Right cardiac atrium (tissue), 5 donors: ENCODE measurements around the gene CNN2. TPM values are rescaled to one million over a fixed set of nuclear protein-coding genes. Genes with fewer than 3 reads are reported as not detected.
A peak's percentile ranks its signal among the peaks of the same experiment; 100 is the strongest.

Experiments used
- ATAC-seq, 2 donors: fragments of 200-7000 bp; cut with Tn5 transposase; one replicate each; pipeline versions ENCODE4 v1.8.0 to v1.9.1; 2020; ENCODE audit warnings: moderate library complexity in 2 of 2, mild to moderate bottlenecking in 1 of 2
- DNase-seq, 3 donors: peaks; one replicate each; pipeline ENCODE4 v3.0.0-alpha.2; 2020
- H3K27ac ChIP-seq: one replicate; pipeline ENCODE4 v1.5.1; 2013; ENCODE audit warnings: mild to moderate bottlenecking, low read length, control low read depth, moderate library complexity
- H3K27me3 ChIP-seq: one replicate; pipeline ENCODE4 v1.6.1; 2013; ENCODE audit not compliant: control insufficient read depth, insufficient read depth
- H3K4me1 ChIP-seq: one replicate; pipeline ENCODE4 v1.6.1; 2013; ENCODE audit warnings: low read length; ENCODE audit not compliant: control insufficient read depth, insufficient read depth
- H3K4me3 ChIP-seq: one replicate; pipeline ENCODE4 v1.5.1; 2013; ENCODE audit warnings: low read length, control low read depth
- H3K9me3 ChIP-seq: one replicate; pipeline ENCODE4 v1.6.1; 2013; ENCODE audit warnings: low read length; ENCODE audit not compliant: control insufficient read depth
- WGBS: extraction: QIAGEN DNeasy Blood & Tissue Kit; methylation state at CpG from one replicate; pipeline ENCODE4 v1.1.7; 2013; 5-methylcytosine and 5-hydroxymethylcytosine counted together
- intact Hi-C, 4 donors: fragments of 100-400 bp; cut with DNase I; formaldehyde crosslinking; loops; one replicate each; pipeline versions ENCODE4 v1.11.0 to v1.14.0; 2022 to 2023
- polyA plus RNA-seq: library from polyadenylated mRNA; stranded (reverse); fragments of 200-250 nt; gene quantifications from one replicate; pipeline ENCODE4 v1.2.3, GENCODE V29; 2013
- total RNA-seq, 4 donors: library from RNA; stranded (reverse); fragmentation: NEBNext Ultra II Directional; extraction: Animal tissue kit (Norgen Biotek cat#: 25700); gene quantifications; one replicate each; pipeline ENCODE4 v1.2.1, GENCODE V29; 2021
- donor health status: healthy with polysubstance abuse.
- donor health status: DM: no; HTN: yes; CAD: no.
- donor health status: DM: no; HTN: no; CAD: no.
- donor health status: DM: no; HTN: yes; CAD: no; lungs with severe emphysema.
- donor health status: DM: yes; HTN: yes; CAD: no.

CNN2 gene
- total and polyA plus RNA-seq, 5 donors = 52.1 to 75.9 (median 59.9) TPM

DNA sequence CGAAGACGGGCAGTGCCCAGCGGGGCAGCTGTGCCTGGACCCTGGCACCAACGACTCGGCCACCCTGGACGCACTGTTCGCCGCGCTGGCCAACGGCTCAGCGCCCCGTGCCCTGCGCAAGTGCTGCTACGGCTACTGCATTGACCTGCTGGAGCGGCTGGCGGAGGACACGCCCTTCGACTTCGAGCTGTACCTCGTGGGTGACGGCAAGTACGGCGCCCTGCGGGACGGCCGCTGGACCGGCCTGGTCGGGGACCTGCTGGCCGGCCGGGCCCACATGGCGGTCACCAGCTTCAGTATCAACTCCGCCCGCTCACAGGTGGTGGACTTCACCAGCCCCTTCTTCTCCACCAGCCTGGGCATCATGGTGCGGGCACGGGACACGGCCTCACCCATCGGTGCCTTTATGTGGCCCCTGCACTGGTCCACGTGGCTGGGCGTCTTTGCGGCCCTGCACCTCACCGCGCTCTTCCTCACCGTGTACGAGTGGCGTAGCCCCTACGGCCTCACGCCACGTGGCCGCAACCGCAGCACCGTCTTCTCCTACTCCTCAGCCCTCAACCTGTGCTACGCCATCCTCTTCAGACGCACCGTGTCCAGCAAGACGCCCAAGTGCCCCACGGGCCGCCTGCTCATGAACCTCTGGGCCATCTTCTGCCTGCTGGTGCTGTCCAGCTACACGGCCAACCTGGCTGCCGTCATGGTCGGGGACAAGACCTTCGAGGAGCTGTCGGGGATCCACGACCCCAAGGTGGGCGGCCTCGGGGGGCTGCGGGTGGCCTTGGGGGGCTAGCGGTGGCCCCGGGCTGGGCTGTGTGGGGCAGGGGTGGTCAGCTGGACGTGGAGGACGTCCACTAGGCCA is 21.4 kb upstream of the CNN2 start:
- Histone ChIP-seq H3K9me3 (no peaks in the 10 kb centered on the region), H3K4me3 (no peak overlapping the region), H3K27ac (no peak overlapping the region), H3K27me3 (no peaks in the 10 kb centered on the region), H3K4me1 (no peaks in the 10 kb centered on the region)
- DNase-seq (peak in 1 of 3 donors; percentile 64), ATAC-seq (no peak)
- WGBS = 89% methylated on average over 70 of the region's 70 CpGs
- intact Hi-C loops = no loop called here

DNA sequence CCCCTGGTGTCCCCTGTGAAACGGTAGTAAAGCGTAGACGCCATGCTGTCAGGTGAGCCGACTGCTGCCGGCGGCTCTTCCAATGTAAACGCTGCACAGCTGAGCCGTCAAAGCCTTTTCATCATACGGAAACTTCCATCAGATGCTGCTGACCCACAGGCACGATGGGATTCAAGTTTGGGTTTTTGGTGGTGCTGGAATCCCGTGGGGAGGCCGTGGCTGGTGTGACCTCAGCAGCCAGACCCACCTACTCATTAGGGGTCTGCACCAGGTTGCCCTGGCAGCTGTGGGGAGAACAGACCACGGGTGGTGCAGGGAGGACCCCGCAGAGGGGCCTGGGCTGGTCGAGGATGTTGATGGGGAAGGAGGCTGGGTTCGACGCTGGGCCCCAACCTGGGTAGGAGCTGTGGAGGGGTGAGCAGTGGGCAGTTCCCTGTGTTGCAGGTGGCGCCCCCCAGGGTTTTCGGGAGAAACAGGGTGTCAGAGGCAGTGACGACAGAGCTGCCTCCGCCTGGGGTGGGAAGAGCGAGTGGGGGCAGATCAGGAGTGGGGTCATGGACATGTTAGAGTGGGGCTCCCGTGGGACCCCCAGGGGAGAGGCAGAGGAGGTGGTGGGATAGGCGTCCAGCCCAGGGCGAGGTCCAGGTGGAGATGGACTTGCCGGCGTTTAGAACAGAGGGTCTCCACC is 19.6 kb upstream of the CNN2 start:
- Histone ChIP-seq H3K4me3 (no peak overlapping the region), H3K4me1 (no peaks in the 10 kb centered on the region), H3K9me3 (no peaks in the 10 kb centered on the region), H3K27ac (no peak overlapping the region), H3K27me3 (no peaks in the 10 kb centered on the region)
- DNase-seq = peak in 1 of 3 donors; percentile 60
- no peak for ATAC-seq
- intact Hi-C loops = no loop called here
- WGBS = 84% methylated on average over 27 of the region's 27 CpGs

DNA sequence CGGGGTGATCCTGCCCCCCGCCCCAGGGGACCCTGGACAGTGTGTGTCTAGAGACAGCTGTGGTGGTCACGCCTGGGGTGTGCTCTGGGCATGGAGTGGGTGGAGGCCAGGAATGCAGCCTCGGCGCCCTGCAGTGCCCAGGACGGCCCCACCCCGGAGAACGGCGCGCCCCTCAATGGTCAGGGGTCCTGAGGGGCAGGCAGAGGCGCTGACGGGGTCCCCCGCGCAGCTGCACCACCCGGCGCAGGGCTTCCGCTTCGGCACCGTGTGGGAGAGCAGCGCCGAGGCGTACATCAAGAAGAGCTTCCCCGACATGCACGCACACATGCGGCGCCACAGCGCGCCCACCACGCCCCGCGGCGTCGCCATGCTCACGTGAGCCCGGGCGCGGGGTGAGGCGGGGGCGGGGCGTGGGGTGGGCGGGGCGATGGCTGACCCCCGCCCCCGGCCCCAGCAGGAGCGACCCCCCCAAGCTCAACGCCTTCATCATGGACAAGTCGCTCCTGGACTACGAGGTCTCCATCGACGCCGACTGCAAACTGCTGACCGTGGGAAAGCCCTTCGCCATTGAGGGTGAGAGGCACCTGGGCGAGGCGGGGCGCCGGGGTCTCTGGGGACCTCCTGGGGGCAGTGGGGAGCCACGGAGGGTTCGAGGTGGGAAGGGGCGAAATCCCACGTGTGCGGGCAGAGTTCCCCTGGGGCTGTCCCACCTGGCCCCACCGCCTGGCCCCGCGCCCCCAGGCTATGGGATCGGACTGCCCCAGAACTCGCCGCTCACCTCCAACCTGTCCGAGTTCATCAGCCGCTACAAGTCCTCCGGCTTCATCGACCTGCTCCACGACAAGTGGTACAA is 18.8 kb upstream of the CNN2 start:
- H3K4me1 ChIP-seq = no peaks in the 10 kb centered on the region
- H3K4me3 ChIP-seq = no peak overlapping the region
- ATAC-seq = no peak
- peak in 1 of 3 donors; percentile 61 for DNase-seq
- intact Hi-C loops = no loop called here
- no peaks in the 10 kb centered on the region for H3K9me3 ChIP-seq
- no peak overlapping the region for H3K27ac ChIP-seq
- WGBS = 94% methylated on average over 73 of the region's 73 CpGs
- H3K27me3 ChIP-seq = no peaks in the 10 kb centered on the region

DNA sequence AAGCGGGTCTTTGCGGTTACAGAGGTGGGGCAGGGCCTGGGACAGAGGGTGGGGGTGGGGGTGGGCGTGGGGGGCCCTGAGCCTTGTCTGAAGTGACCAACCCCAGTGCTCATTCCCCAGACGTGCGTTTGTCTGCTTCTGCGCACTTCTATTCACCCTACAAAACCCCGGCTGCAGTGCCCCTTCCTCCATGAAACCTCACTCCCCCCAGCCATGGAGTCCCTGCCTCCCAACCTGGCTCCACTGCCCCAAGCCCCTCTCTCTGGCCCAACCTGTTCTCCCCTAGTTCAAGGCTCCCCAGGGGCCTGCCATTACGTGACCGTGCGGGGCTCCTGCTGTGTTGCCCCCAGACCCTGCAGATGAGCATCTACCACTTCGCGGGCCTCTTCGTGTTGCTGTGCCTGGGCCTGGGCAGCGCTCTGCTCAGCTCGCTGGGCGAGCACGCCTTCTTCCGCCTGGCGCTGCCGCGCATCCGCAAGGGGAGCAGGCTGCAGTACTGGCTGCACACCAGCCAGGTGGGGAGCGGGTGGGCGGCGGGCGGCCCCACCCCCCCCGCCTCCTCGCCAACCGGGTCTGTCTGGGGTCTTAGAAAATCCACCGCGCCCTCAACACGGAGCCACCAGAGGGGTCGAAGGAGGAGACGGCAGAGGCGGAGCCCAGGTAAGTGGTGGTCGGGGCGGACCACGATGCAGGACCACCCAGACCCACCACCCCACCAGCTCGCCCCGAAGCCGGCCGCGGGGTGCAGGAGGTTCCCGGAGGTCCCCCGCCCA is 18.0 kb upstream of the CNN2 start:
- H3K4me3 ChIP-seq = no peak overlapping the region
- H3K27me3 ChIP-seq = no peaks in the 10 kb centered on the region
- intact Hi-C loops = no loop called here
- no peak for ATAC-seq
- no peaks in the 10 kb centered on the region for H3K9me3 ChIP-seq
- 94% methylated on average over 45 of the region's 45 CpGs for WGBS
- DNase-seq = peak in 1 of 3 donors; percentile 65
- H3K27ac ChIP-seq = no peak overlapping the region
- H3K4me1 ChIP-seq = no peaks in the 10 kb centered on the region

DNA sequence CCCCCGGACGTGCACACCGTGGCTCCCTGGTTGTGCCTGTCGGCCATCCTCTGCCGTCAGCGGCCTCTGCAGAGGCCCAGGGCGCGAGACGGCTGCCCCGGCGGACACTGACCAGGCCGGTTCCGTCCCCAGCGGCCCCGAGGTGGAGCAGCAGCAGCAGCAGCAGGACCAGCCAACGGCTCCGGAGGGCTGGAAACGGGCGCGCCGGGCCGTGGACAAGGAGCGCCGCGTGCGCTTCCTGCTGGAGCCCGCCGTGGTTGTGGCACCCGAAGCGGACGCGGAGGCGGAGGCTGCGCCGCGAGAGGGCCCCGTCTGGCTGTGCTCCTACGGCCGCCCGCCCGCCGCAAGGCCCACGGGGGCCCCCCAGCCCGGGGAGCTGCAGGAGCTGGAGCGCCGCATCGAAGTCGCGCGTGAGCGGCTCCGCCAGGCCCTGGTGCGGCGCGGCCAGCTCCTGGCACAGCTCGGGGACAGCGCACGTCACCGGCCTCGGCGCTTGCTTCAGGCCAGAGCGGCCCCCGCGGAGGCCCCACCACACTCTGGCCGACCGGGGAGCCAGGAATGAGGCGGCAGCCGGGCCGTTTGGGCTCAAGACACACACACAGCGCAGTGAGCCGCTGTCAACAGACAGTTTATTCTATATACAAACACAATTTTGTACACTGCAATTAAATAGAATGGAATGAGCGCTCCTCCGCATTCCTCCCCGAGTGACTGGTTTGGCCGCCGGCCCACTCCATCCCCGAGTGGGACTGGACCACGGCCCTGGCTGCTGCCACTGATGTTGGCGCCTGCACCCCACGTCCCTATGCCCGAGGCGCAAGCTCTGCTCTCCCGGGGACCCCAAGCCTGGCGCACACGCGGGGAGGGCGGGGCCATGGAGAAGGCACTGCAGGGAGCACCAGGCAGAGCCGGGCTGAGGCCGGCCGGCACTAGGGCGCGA is 17.1 kb upstream of the CNN2 start:
- WGBS = 71% methylated on average over 92 of the region's 92 CpGs
- intact Hi-C loops = no loop called here
- Histone ChIP-seq H3K27ac (no peak overlapping the region), H3K27me3 (no peaks in the 10 kb centered on the region), H3K9me3 (no peaks in the 10 kb centered on the region), H3K4me1 (no peaks in the 10 kb centered on the region), H3K4me3 (no peak overlapping the region)
- DNase-seq (peak; percentile 76 to 87 (median 82)), ATAC-seq (peak; percentile 25 to 53)

DNA sequence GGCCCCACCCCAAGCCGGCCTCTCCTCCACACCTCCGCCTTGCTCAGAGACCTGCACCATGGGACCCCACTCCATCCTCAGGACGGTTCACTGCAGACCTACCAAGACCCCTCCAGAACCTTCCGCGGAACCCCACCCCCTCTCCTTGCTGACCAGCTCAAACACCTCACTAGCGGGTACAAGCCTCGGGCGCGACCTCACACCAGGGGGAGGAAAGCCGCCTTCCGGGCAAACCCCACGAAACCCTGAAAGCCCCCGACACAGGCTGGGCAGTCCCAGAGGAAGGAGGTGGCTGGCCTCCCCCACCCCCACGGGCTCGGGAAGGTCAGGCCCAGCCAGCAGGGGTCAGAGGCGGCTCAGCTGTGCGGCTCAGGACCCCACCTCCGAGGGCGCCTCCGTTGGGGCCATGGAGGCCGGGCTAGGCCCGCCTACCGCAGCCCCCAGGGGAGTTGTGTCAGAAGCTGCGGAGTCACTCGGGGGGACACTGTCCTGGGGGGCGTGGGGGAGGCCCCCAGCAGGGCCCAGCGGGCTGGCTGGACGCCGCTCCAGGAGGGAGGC is 16.3 kb upstream of the CNN2 start:
- 80% methylated on average over 29 of the region's 29 CpGs for WGBS
- intact Hi-C loops = no loop called here
- Histone ChIP-seq H3K4me3 (no peak overlapping the region), H3K27ac (no peak overlapping the region), H3K4me1 (no peaks in the 10 kb centered on the region), H3K9me3 (no peaks in the 10 kb centered on the region), H3K27me3 (no peaks in the 10 kb centered on the region)
- ATAC-seq = peak in 1 of 2 donors; percentile 1
- peak in 1 of 3 donors; percentile 64 for DNase-seq

DNA sequence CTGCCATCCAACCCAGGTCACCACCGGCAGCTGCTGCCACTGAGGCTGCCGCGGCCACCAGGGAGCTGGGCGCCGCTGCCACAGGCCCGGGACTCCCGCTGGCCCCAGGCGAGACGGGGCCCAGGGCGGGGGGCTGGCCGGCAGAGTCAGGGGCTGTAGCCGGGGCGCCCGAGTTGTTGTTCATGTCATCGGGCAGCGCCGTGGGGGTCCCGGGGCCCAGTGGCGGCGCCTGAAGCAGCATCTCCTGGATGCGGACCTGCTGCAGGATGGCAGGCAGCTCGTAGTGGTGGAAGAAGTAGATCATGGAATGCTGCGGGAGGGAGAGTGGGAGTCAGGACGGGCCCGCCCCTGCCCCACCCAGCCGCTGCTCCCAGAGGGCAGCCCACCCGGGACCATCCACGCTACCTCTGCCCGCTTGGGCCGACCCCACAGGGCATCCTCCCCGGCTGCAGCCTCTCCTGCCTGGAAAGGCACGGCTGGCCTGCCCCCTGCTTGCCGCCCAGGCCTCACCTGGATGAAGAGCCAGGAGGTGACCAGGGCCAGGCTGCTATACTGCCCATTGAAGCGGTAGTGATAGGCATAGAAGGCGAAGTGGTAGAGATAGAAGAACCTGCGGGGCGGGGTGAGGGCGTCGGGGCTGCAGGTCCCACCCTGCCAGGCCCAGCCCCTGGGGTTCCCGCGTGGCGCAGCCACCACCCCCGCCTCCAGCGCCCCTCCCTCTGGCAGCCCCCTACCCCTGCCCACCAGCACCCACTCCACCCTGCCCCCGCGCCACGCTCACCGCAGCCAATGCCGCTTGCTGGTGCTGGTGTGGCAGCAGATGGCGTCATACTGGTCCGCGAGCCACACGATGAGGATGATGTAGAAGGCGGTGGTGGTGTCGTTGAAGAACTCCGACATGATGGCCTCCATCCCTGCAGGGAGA is 15.6 kb upstream of the CNN2 start:
- intact Hi-C loops = no loop called here
- Histone ChIP-seq H3K4me1 (no peaks in the 10 kb centered on the region), H3K27ac (no peak overlapping the region), H3K27me3 (no peaks in the 10 kb centered on the region), H3K4me3 (no peak overlapping the region), H3K9me3 (no peaks in the 10 kb centered on the region)
- DNase-seq (peak; percentile 19 to 68 (median 54)), ATAC-seq (no peak)
- WGBS = 92% methylated on average over 56 of the region's 56 CpGs

DNA sequence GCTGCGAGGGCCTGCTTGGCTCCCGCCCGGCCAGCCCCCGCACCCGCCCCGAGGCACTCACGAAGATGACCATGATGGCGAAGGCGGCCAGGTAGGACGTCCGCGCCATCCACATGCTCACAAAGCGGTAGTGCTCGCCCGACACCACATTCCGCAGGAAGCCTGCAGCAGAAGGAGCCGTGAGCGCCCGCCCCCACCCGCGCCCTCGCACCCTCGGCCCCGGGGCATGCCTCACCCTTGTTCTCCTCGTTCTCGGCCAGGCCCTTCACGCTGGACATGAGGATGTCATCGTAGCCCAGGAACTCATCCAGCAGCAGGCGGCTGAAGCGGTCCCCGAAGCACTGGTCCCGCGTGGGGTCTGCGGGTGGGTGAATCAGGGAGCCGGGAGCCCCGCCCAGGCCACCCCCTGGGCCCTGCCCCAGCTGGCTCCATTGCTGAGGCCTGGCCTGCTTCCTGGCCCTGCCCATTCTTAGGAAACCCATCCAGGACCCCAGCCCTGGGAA is 14.5 kb upstream of the CNN2 start:
- Histone ChIP-seq H3K27ac (no peak overlapping the region), H3K9me3 (no peaks in the 10 kb centered on the region), H3K4me1 (peaks cover 5% of the 10 kb centered on the region), H3K27me3 (no peaks in the 10 kb centered on the region), H3K4me3 (no peak overlapping the region)
- peak in 2 of 3 donors; percentile 52 to 68 for DNase-seq
- intact Hi-C loops = no loop called here
- 95% methylated on average over 36 of the region's 36 CpGs for WGBS
- no peak for ATAC-seq

DNA sequence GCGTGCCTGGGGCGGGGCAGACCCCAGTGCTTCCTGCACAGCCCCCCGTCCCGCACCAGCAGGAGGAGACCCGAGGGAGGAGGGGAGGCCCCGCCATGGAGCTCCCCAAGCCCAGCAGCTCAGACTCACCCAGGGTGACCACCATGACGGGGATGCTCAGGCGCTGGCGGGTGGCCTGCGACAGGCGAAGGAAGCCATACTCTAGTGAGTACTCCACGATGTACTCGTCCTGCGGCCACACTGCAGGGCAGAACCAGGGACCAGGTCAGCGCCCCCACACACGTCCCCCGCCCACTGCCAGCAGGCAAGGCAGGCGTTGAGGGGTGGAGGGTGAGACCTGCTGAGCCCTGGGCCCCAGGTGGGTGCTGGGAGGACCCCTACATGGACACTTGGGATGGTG is 14.1 kb upstream of the CNN2 start:
- ATAC-seq (no peak), DNase-seq (peak in 1 of 3 donors; percentile 56)
- WGBS = 92% methylated on average over 18 of the region's 18 CpGs

More for the DNA sequence above, 14.1 kb upstream of the CNN2 start:
- Histone ChIP-seq H3K4me3 (no peak overlapping the region), H3K27me3 (no peaks in the 10 kb centered on the region), H3K4me1 (peaks cover 10% of the 10 kb centered on the region), H3K9me3 (no peaks in the 10 kb centered on the region), H3K27ac (no peak overlapping the region)
- intact Hi-C loops = no loop called here
